PFSK-1 (cell line): ENCODE measurements around the gene CXCL1.

Experiments used
- FOXP2 ChIP-seq: optimal IDR thresholded peaks from 2 replicates; pipeline ENCODE3; 2011; ENCODE audit warnings: borderline replicate concordance, control low read depth, inconsistent platforms; ENCODE audit not compliant: insufficient read depth; ENCODE audit errors: extremely low read length, extremely low read depth
- POLR2AphosphoS5 ChIP-seq: IDR thresholded peaks from 2 replicates; pipeline ENCODE4 v1.6.1; 2012; ENCODE audit warnings: low read depth, mild to moderate bottlenecking, control low read depth, low read length, moderate library complexity
- REST ChIP-seq, 2 experiments: IDR thresholded peaks; 2 replicates each; pipeline versions ENCODE4 v1.6.1 to v1.8.0; 2011 to 2012; ENCODE audit warnings: low read depth in 2 of 2, low read length in 2 of 2, control low read depth in 1 of 2, inconsistent platforms in 1 of 2, mild to moderate bottlenecking in 1 of 2, moderate library complexity in 1 of 2; ENCODE audit not compliant: insufficient read depth in 1 of 2
- SIN3A ChIP-seq: IDR thresholded peaks from 2 replicates; pipeline ENCODE4 v1.6.1; 2012; ENCODE audit warnings: mild to moderate bottlenecking, low read length, moderate library complexity, borderline replicate concordance; ENCODE audit not compliant: insufficient read depth
- TAF1 ChIP-seq: IDR thresholded peaks from 2 replicates; pipeline ENCODE4 v1.6.1; 2012; ENCODE audit warnings: low read length, control low read depth, borderline replicate concordance; ENCODE audit not compliant: insufficient read depth

The CXCL1 gene

GRCh38 chr4:73864961-73865360 lies 4.2 kb upstream of the CXCL1 start:
- no peak for TF ChIP-seq POLR2AphosphoS5
- no peak for TF ChIP-seq REST (IDR thresholded peaks at IDR 0.05; ENCODE audit: insufficient read depth in 1 of 2, low read depth in 2 of 2, low read length in 2 of 2)
- no peak for TF ChIP-seq SIN3A
- TF ChIP-seq TAF1 = no peak
- no peak for TF ChIP-seq FOXP2

DNA sequence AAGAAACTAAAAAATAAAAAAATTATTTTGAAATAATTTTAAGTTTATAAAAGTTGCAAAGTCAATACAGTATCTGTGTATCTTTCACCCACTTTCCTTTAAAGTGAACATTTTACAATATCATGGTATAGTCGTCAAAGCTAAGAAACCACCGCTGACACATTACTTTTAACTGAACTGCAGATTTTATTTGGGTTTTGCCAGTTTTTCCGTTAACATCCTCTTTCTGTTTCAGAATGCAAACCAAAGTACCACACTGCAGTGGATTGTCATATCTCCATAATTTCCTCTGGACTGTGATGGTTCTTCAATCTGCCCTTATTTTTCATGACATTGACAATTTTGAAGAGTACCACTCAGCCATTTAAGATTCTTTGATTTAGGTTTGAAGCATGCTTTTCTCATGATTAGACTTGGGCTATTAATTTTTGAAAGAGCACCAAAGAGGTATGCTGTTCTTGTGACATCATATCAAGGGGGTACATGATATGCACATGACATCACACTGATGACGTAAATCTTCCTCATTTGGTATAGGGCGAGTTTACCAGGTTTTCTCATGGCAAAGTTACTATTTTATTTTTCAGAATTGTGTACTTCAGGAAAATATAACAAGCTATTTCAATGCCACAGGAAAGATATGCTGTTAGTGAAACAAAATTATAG lies 3.6 kb upstream of the CXCL1 start:
- no peak for TF ChIP-seq FOXP2
- no peak for TF ChIP-seq POLR2AphosphoS5
- no peak for TF ChIP-seq SIN3A
- TF ChIP-seq REST (IDR thresholded peaks at IDR 0.05; ENCODE audit: insufficient read depth in 1 of 2, low read depth in 2 of 2, low read length in 2 of 2) = no peak
- no peak for TF ChIP-seq TAF1

DNA sequence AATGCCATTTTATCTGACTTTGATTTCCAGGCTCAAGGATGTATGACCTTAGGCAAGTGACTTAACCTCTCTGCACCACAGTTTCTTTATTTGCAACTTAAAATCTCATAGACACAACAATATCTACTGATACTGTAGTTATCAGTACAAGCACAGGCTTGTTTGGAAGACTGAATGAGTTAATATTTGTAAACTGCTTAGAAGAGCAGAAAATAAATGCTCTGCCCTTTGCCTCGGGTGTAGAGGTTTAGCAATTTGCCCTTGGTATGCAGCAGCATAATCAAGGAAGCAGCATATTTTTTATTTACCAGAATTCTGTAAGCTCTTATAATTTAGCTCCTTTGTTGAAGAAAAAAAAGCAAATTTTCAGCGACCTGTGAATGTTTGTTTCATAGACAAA lies 2.9 kb upstream of the CXCL1 start:
- TF ChIP-seq POLR2AphosphoS5 (no peak), REST (IDR thresholded peaks at IDR 0.05; ENCODE audit: insufficient read depth in 1 of 2, low read depth in 2 of 2, low read length in 2 of 2) (no peak), FOXP2 (no peak)

DNA sequence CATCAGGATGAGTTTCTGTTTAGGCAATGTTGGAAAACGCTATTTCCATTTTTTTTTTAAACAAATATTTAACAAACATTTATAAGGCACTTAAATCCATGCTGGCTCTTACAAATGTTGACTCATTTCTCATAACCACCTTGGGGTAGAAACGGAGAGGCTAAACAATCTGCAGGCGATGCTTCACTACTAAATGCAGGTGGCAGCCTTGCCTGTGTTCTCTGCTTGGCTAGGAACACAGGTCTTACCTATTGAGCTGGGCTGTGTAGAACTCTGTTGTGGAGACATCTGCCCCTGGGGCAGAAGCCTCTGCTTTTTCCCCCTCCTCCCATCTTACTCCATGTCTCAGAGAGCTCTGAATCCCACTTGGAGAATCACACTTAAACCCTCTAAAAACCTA lies 1.4 kb upstream of the CXCL1 start:
- TF ChIP-seq TAF1 (no peak), REST (IDR thresholded peaks at IDR 0.05; ENCODE audit: insufficient read depth in 1 of 2, low read depth in 2 of 2, low read length in 2 of 2) (no peak), FOXP2 (no peak), SIN3A (no peak), POLR2AphosphoS5 (no peak)
